HG03045 (cell line): ENCODE measurements around the gene PACS1.
"Not testable (repeated sequence)": the region's sequence is repeated elsewhere in the genome, so short reads cannot be mapped to it uniquely, and the experiment has no call there.

ENCODE experiments used
- ATAC-seq: cut with Tn5 transposase; IDR thresholded peaks from one replicate; pipeline ENCODE4 v1.9.1; 2021; ENCODE audit warnings: mild to moderate bottlenecking, moderate library complexity; ENCODE audit not compliant: unreplicated experiment

Gene PACS1

DNA sequence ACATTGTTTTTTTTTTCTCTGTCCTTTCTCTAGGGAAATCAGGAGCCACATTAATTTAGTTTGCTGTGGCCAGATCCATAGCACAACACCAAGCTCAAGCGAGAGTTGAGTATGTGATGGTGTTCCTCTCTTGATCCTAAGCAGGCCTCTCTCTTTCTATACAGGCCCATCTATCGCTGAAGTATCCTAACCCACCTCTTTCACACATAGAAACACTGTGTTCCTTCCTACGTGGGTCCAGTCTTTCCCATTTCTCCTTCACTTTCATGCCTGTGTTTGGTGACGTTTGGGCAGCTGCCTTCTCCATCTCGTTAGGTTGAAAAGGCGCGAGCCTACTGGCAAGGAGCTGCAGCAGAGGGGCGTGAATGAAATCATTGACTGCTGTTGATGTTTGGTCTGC is 2.4 kb downstream of the PACS1 start:
- no peak for ATAC-seq

DNA sequence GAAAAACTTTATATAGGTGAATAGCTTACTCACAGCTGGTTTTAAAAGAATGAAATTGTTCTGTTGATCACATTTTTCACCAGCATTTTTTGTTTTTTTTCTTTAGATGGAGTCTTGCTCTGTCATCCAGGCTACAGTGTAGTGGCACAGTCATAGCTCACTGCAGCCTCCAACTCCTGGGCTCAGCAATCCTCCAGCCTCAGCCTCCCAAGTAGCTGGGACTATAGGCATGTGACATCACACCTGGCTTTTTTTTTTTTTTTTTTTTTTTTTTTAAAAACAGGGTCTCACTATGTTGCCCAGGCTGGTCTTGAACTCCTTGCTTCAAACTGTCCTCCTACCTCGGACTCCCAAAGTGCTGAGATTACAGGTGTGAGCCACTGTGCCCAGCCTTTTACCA is 3.6 kb downstream of the PACS1 start:
- no peak for ATAC-seq

DNA sequence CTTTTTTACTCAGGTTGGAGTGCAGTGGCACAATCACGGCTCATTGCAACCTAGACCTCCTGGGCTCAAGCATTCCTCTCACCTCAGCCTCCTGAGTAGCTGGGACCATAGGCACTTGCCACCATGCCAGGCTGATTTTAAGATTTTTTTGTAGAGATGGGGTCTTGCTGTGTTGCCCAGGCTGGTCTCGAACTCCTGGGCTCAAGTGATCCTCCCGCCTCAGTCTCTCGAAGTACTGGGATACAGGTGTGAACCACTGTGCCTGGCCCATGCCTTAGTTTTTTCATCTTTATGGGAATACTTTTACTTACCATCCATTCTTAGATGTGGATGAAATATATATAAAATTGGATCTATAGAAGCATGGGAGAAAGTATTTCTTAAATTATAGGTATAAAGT is 5.2 kb downstream of the PACS1 start:
- ATAC-seq = no peak

DNA sequence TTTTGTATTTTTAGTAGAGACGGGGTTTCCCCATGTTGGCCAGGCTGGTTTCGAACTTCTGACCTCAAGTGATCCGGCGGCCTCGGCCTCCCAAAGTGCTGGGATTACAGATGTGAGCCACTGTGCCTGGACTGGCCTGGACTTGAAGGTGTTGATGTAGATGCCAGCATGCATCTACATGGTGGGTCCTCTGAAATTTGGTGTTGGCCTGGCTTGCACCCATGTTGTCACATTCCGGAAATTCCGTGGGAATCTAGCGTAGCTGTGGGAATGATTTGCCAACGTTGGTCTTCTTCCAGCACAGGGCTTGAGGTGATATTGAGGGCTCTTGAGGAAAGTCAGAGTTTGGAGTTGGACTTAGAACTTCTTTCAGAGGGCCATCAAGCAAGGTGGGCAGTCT is 6.5 kb downstream of the PACS1 start:
- no peak for ATAC-seq

DNA sequence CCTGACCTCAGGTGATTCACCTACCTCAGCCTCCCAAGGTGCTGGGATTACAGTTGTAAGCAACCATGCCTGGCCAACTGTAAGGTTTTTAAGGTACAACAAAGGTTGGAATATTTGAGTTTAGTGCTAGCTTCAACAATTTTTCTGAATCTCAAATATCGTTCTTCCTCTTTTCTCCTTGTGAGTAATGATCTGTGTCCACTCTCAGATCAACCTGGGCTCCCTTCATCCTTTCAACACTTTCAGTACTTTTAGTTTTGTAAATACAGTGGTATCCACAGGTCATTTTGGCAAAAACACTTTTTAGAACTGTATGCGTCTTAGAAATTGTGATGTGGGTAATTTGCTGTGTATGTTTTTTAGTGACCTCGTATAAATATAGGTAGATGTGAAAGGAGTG is 7.9 kb downstream of the PACS1 start:
- ATAC-seq = no peak

DNA sequence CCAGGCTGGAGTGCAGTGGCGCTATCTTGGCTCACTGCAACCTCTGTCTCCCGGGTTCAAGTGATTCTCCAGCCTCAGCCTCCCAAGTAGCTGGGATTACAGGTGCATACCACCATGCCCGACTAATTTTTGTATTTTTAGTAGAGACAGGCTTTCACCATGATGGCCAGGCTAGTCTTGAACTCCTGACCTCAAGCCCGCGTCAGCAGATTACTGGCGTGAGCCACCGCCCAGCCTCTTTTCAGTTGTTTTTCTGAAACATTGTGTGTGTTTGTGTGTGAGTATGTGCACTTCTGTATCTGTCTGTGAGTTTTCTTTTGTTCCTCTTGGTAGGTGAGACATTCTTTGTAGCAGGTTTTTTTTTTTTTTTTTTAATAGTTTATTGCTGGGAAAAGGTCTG is 8.9 kb downstream of the PACS1 start:
- ATAC-seq = not testable (repeated sequence)

DNA sequence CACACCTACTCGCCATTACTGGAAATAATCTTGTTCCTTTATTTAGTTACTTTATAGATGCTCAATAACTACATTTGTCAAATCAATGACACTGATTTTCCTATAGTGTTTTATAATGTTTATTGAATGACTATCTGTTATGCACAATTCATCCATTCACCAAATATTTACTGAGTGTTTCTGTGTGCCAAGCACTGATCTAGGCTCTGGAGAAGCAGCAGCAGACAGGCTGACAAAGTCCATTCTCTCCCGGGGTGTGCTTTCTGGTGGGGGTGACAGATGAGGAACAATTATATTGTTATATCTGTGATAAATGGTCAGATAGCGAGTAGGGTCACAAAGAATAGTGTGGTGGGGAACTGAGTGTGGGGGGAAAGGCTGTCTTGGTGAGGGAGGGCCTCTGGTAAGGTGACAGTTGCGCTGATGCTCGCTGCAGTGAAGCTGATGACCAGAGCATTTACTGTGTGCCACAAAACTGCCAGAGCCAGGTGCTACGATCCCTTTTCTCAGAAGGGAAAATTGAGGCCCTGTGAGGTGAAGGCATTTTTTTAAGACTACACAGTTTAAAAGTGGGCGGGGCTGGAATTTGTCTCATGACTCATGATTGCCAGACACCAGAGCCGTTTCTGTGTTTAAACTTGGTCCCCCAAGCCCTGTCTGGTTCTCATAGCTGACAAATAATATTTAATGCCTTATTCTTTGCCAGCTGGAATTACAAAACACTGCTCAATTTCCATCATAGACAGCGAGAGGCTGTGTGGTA is 10.2 kb downstream of the PACS1 start:
- ATAC-seq = no peak

DNA sequence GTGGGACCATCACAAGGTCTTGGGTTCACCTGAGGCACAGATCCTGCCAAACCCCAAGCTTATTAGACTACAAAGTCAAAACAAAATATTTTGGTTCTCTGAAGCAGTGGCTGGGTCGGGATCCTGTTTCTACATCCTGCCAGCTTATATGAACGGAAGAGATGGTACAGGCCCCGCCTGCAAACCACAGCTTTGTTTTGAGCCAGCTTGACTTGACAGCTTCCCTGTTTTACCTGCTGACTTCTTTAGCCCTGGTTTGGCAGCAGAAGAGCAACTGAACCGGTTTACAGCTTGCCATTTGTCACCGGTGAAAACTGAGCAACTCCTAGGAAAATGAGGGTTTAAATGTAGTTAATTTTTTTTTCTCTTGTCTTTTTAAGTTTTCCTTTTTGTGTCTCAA is 11.4 kb downstream of the PACS1 start:
- no peak for ATAC-seq

DNA sequence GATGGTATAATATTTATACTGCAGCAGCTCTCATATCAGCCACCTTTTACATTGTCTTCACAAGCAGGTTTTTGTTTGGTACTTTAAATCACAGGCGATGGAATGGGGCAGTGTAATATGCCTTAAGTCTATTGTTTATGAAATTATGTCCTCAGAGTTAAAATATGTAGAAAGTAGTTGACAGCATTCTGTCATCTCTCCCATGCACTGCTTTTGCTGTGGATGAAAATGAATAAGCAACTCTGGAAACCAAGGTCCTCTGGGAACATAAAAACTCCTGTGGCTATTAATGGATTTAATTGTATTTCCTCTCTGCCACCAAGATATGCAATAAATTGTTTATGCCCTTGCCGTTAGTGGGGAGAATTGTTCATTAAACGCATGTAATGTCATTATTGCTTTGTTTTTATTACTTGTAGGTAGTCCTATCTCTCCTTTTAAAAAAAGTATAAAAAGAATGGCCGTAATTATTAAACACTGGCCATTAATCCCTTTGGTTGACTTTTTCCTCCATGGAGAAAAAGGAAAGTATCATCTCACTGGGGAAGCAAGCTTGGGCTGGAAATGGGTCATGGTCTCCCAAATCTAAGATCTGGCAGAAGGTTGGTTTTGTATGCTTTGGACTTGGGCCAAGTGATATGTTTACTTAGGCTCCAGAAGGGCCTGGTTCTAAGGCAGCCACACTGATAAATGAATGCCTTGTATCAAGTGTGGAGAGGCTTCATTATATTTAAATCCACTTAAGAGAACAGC is 13.1 kb downstream of the PACS1 start:
- no peak for ATAC-seq

DNA sequence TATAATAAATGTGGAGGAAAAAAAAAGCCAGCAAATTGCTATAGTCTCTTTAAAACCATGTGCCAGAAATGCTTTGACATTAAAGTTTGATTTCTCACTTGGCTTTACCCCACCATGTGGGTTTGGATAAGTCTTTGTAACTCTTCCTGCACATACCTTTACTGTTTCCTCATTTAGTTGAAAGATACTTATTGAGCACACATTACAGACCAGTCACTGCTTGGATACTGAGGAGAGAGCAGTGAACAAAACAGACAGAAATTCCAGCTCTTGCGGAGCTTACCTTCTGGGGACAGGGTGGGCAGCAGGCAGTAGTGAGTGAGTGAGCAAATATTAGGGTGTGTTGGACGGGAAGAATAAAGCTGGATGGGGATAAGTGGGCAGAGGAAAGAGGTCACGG is 13.7 kb downstream of the PACS1 start:
- no peak for ATAC-seq

DNA sequence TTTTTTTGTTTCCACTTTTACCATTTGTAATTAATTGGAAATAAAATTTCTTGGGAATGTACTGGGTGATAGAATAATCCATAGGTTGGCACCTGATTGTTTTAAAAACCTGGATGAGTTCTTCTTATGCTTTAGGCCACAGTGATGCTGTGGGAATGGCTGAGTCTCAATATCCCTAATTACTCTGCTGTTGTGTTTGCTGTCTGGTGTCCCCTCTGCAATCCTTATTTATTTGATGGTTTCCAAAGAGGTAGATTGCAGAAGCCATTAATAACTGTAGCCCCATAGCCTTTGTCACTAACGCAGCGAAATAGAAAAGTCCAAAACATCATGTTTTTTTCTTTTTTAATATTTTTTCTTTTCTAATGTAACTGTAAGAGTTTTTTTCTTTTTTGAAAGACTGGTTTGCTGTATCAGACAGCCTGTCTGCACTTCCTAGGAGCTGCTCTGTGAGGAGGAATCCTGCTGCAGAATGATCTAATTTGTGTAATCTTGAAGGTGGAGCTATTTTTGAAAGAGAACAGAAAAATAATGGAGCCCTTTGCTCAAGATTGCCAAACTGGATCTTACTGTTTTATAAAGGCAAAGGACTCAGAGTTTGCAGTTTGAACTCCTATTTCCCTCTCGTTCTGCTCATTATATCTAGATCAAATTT is 14.9 kb downstream of the PACS1 start:
- ATAC-seq = no peak

DNA sequence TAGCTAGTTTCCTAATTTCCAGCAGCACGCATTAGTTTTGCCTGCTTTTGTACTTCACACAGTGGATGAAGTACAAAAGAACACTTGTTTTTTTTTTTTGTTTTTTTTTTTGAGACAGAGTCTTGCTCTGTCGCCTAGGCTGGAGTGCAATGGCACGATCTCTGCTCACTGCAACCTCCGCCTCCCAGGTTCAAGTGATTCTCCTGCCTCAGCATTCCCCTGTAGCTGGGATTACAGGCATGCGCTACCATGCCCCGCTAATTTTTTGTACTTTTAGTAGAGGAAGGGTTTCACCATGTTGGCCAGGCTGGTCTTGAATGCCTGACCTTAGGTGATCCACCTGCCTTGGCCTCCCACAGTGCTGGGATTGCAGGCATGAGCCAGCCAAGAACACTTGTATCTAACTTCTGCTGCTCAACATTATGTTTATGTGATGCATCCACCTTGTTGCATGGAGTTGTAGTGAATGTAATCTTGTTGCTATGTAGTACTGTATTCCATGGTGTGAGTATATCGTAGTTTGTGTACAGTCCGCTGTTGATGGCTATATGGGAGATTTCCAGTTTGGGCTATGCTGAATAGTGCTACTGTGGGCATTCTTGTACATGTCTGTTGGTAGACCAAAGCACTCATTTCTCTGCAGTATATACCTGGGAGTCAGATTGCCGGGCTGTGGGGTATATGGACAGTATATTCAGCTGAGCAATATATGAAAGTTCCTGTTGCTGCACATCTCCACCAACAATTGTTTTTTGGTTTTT is 17.3 kb downstream of the PACS1 start:
- no peak for ATAC-seq

DNA sequence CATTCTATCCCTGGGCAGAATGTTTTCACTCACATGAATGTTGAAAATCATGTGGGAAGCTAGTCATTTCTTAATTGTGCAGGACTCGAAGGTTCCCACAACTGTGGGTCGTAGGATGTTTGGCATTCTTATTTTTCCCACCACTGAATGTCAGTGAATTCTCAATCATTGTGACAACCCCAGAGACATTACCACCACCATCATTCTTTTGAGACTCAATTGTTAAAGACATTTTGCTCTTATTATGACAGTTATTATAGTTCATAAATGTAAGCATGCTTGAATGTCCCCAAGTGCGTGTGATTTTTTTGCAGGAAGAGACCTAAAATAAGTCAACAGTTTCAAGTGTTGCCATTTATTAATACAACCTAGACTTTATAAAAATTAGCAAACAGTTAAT is 19.0 kb downstream of the PACS1 start:
- no peak for ATAC-seq

DNA sequence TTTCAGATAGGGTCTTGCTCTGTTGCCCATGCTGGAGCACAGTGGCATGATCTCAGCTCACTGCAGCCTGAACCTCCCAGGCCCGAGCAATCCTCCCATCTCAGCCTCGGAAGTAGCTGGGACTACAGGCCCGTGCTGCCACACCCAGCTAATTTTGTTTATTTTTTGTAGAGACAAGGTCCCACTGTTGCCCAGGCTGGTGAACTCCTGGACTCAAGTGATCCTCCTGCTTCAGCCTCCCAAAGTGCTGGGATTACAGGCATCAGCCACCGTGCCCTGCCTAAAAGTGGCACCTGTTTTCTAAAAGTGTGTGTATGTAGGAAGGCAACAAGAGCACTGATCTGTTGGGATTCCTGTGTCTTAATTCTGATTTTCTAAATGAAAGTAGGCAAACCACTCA is 20.2 kb downstream of the PACS1 start:
- no peak for ATAC-seq

DNA sequence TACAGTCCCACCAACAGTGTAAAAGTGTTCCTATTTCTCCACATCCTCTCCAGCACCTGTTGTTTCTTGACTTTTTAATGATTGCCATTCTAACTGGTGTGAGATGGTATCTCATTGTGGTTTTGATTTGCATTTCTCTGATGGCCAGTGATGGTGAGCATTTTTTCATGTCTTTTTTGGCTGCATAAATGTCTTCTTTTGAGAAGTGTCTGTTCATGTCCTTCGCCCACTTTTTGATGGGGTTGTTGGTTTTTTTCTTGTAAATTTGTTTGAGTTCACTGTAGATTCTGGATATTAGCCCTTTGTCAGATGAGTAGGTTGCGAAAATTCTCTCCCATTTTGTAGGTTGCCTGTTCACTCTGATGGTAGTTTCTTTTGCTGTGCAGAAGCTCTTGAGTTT is 22.1 kb downstream of the PACS1 start:
- ATAC-seq = not testable (repeated sequence)

DNA sequence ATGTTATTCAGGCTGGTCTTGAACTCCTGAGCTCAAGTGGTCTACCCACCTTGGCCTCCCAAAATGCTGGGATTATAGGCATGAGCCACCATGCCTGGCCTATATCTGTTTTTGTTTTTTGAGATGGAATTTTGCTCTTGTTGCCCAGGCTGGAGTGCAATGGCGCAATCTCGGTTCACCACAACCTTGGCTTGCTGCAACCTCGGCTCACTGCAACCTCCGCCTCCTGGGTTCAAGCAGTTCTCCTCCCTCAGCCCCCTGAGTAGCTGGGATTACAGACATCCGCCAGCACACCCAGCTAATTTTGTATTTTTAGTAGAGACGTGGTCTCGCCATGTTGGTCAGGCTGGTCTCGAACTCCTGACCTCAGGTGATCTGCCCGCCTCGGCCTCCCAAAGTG is 29.7 kb downstream of the PACS1 start:
- ATAC-seq = not testable (repeated sequence)

DNA sequence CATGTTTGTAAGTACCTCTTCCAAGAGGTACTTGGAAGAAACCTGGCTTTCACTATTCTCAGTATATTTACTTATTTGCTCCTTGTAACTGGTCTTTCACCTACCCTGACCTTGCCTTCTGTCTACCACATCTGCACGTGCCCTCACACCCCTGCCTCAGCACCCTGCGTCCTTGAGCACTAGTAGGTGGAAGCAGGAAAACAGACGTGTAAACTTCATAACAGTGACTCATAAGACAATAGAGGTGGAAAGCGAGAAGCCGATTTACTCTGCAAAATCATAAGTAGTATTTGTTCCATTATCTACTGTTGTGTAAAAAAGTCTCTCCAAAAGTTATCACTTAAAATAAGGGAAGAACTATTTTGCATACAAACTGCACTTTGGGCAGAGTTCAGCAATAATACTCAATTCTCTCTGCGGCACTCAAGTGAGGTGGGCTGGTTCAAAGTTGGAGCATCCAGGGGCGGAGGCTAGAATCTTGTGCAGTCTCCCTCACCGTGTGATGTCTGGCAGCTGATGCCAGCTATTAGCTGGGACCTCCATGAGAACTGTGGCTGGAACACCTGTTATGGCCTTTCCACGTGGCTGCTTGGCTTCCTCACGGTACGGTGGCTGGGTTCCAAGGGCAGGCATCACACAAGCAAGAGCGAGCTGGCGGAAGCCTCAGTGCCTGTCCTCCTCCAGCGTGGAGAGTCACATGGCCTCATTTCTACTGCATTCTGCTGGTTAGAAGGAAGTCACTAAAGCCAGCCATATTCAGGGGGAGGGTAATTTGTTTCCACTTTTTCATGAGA is 30.4 kb downstream of the PACS1 start:
- ATAC-seq = peak; percentile 55

DNA sequence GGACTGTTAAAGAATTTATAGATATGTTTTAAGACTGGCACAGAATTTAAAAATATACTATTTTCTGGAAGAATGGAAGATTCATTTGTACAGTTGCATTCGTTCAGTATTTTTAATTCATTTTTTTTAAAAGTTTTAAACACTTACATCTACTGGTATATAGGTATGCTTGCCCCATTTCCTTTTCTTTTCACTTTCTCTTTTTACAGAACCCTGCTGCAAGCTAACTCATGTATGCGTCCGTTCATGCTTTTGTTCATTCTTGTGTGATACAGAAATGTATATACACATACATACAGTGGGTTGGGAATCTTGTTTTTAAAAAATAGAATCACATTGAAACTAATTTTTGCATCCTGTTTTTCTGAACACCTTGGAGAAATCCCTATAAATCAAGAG is 31.0 kb downstream of the PACS1 start:
- ATAC-seq = no peak

DNA sequence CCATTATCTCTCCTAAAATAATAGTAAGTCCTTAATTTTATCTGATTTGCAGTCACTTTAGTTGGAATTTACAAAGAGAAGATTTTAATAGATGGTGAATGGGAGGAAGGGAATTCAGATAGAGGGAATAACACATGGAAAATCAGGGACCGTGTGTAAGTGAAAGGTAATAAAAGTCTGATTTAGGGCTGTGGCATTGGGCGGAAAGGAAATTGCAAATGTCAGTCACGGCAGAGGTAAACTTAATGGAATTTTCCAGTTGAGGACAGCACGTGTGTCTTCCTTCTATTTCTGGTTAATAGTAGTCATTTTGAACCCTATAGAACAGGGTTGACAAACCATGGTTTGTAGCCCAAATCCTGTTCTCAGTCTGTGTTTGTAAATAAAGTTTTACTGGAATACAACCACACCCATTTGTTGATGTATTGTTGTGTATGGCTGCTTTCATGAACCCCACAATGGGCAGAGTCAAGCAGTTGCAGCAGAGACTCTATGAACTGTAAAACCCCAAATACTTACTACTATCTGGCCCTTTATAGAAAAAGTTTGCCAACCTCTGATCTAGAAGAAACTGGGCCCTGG is 34.1 kb downstream of the PACS1 start:
- ATAC-seq = no peak
